BLaER1 (cell line): ENCODE results near the gene OSBPL8.

Experiments
- H3K27ac ChIP-seq: shearing (Covaris generic); formaldehyde crosslinking; 2 replicates; pipeline ENCODE4 v1.8.1; 2022
- H3K27me3 ChIP-seq: shearing (Covaris generic); formaldehyde crosslinking; 2 replicates; pipeline ENCODE4 v1.8.1; 2022
- H3K36me3 ChIP-seq: shearing (Covaris generic); formaldehyde crosslinking; 2 replicates; pipeline ENCODE4 v1.8.1; 2022
- H3K4me1 ChIP-seq: shearing (Covaris generic); formaldehyde crosslinking; 2 replicates; pipeline ENCODE4 v1.8.1; 2022
- H3K4me2 ChIP-seq: shearing (Covaris generic); formaldehyde crosslinking; 2 replicates; pipeline ENCODE4 v1.8.1; 2022
- H3K4me3 ChIP-seq: shearing (Covaris generic); formaldehyde crosslinking; 2 replicates; pipeline ENCODE4 v1.8.1; 2022
- H3K9ac ChIP-seq: shearing (Covaris generic); formaldehyde crosslinking; 2 replicates; pipeline ENCODE4 v1.8.1; 2022
- H3K9me3 ChIP-seq: shearing (Covaris generic); formaldehyde crosslinking; 2 replicates; pipeline ENCODE4 v1.8.1; 2022
- H4K20me1 ChIP-seq: shearing (Covaris generic); formaldehyde crosslinking; 2 replicates; pipeline ENCODE4 v1.8.1; 2022
- Cebpa-rat ChIP-seq: shearing (Covaris generic); IDR thresholded peaks from 2 replicates; pipeline ENCODE4 v1.8.1; 2022

The OSBPL8 gene, protein sequence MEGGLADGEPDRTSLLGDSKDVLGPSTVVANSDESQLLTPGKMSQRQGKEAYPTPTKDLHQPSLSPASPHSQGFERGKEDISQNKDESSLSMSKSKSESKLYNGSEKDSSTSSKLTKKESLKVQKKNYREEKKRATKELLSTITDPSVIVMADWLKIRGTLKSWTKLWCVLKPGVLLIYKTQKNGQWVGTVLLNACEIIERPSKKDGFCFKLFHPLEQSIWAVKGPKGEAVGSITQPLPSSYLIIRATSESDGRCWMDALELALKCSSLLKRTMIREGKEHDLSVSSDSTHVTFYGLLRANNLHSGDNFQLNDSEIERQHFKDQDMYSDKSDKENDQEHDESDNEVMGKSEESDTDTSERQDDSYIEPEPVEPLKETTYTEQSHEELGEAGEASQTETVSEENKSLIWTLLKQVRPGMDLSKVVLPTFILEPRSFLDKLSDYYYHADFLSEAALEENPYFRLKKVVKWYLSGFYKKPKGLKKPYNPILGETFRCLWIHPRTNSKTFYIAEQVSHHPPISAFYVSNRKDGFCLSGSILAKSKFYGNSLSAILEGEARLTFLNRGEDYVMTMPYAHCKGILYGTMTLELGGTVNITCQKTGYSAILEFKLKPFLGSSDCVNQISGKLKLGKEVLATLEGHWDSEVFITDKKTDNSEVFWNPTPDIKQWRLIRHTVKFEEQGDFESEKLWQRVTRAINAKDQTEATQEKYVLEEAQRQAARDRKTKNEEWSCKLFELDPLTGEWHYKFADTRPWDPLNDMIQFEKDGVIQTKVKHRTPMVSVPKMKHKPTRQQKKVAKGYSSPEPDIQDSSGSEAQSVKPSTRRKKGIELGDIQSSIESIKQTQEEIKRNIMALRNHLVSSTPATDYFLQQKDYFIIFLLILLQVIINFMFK

DNA sequence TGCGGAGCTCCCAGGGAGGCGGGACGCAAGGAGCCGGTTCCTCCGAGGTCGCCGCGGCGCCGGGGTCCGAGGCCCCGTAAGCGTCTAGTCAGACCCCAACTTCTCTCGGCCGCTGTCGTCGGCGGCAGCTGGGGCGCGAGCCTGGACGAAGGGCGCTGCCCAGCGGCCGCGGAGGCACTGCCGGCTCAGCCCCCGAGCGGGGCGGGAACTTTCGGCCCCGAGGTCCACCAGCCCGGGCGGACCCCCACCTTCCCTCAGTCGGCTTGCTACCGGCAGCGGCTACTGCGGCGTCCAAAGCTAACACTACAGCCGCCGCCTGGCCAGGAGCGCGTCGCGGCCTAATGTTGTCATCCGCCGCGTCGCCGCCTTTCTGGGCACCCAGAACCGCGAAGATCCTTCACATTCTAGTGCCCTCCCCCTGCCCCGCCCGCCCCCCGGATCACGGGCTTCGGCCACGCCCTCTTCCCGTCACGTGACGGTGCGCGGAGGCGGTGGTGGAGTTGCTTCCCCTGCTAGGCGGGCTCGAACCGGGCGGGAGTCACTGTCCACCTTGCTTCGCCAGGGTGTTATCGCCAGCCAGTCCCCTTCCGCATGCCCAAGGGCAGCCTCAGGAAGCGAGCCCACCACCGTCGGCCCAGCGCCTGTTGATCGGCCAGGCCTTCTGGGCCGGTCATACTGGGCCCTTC, at the start of gene OSBPL8:
TSS of gene OSBPL8 (minus strand) at position 372 of the 686 bp plus-strand sequence. CDS start 72,220 bp downstream, outside the sequence.
- Histone ChIP-seq H3K4me3 (peak within 1 kb of the TSS; percentile 99), H4K20me1 (peaks cover 42% of the 10 kb centered on the region), H3K4me1 (peaks cover 20% of the 10 kb centered on the region), H3K27me3 (no peaks in the 10 kb centered on the region), H3K27ac (peak within 1 kb of the TSS; percentile 84), H3K9me3 (no peaks in the 10 kb centered on the region), H3K4me2 (peak within 1 kb of the TSS; percentile 89), H3K36me3 (no peaks in the 10 kb centered on the region), H3K9ac (peak within 1 kb of the TSS; percentile 86)
- no peak for TF ChIP-seq Cebpa-rat

DNA sequence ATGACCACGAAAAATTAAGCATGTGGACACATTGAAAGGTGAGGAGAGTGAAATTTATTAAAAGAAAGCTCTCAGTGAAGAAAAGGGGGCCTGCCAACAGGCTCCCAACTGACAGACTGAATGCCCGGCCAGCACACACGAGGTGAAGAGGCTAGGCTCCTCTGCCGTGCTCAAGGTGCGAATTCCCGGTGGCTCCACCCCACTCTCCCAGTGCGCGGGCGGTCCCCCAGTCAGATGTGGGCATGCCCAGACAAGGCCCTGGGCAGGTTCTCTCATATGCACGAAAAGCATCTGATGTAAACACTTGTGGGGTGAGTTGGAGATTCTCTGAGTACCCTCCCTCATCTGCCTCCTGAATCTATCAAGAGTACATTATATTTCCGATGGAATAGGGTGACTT, 48.5 kb upstream of the OSBPL8 start:
- Histone ChIP-seq H3K4me1 (no peaks in the 10 kb centered on the region), H3K36me3 (no peaks in the 10 kb centered on the region), H3K4me3 (no peak overlapping the region), H3K9me3 (no peaks in the 10 kb centered on the region), H4K20me1 (no peaks in the 10 kb centered on the region), H3K4me2 (no peak overlapping the region), H3K9ac (no peak overlapping the region), H3K27ac (no peak overlapping the region), H3K27me3 (no peaks in the 10 kb centered on the region)
- TF ChIP-seq Cebpa-rat = no peak

DNA sequence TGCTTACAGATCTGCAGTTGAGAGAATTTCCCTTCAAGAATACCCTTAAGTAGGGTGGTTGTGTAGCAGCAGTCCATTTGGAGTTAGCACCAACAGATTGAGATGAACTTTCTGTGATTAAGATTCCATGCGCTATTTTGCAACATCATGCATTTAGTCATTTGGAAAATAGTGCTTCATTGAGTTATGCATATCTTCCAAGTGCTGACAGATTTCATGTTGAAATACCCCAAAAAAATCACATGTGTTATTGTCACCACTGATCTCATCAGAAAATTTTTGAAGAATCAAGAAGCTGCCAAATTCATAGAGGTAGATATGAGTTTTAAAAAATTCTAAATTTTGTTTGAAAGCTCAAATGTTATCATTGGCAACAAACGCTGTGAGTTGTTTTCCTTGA, 35.5 kb upstream of the OSBPL8 start:
- Histone ChIP-seq H3K27ac (no peak overlapping the region), H3K4me3 (no peak overlapping the region)

DNA sequence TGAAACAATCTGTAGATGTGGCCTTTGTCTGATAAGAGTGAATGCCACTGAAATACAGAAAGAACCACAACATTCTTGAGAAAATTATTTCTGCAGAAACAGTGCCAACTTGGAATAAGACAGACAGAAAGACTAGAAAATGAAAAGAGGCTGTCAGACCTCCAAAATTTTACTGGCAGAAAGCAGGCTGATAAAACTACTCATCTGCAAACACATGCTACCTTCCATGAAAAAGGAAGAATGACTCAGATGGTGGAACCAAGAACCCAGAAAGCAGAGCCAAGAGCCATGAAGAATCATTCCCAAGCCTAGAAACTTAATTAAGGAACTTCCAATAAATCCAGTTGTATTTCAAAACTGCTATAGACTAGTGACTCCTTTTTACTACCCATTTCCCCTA, 31.9 kb upstream of the OSBPL8 start:
- Histone ChIP-seq H3K9ac (no peak overlapping the region), H3K4me1 (no peaks in the 10 kb centered on the region), H3K4me3 (no peak overlapping the region), H3K4me2 (no peak overlapping the region), H3K36me3 (no peaks in the 10 kb centered on the region), H3K27ac (no peak overlapping the region), H3K27me3 (no peaks in the 10 kb centered on the region), H4K20me1 (no peaks in the 10 kb centered on the region), H3K9me3 (peaks cover 8% of the 10 kb centered on the region; the same call in 1 of the 2 replicates)
- no peak for TF ChIP-seq Cebpa-rat

More for the DNA sequence above, 35.5 kb upstream of the OSBPL8 start:
- H3K36me3 ChIP-seq = no peaks in the 10 kb centered on the region
- H3K4me2 ChIP-seq = no peak overlapping the region
- no peak for TF ChIP-seq Cebpa-rat
- no peak overlapping the region for H3K9ac ChIP-seq
- H4K20me1 ChIP-seq = no peaks in the 10 kb centered on the region
- no peaks in the 10 kb centered on the region for H3K4me1 ChIP-seq
- peaks cover 8% of the 10 kb centered on the region for H3K9me3 ChIP-seq
- no peaks in the 10 kb centered on the region for H3K27me3 ChIP-seq

DNA sequence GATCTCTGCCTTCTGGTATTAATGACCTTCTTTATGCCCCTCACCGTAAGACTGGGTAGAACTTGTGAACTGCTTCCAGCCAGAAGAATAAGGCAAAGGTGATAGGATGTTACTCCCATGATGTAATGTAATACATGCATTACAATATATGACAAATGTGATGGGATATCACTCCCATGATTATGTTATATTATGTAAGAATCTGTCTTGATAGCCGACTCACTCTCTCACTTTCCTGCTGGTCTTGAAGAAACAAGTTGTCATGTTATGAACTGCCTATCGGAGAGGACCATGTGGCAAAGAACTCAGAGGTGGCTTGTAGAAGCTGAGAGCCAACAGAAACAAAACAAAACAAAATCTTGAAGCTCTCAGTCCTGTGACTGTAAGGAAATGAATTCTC, 30.6 kb upstream of the OSBPL8 start:
- Histone ChIP-seq H3K27ac (no peak overlapping the region), H3K27me3 (no peaks in the 10 kb centered on the region), H3K4me1 (no peaks in the 10 kb centered on the region), H3K4me2 (no peak overlapping the region), H3K9me3 (peaks cover 8% of the 10 kb centered on the region; the same call in 1 of the 2 replicates), H3K4me3 (no peak overlapping the region), H3K36me3 (no peaks in the 10 kb centered on the region), H3K9ac (no peak overlapping the region), H4K20me1 (no peaks in the 10 kb centered on the region)
- no peak for TF ChIP-seq Cebpa-rat

DNA sequence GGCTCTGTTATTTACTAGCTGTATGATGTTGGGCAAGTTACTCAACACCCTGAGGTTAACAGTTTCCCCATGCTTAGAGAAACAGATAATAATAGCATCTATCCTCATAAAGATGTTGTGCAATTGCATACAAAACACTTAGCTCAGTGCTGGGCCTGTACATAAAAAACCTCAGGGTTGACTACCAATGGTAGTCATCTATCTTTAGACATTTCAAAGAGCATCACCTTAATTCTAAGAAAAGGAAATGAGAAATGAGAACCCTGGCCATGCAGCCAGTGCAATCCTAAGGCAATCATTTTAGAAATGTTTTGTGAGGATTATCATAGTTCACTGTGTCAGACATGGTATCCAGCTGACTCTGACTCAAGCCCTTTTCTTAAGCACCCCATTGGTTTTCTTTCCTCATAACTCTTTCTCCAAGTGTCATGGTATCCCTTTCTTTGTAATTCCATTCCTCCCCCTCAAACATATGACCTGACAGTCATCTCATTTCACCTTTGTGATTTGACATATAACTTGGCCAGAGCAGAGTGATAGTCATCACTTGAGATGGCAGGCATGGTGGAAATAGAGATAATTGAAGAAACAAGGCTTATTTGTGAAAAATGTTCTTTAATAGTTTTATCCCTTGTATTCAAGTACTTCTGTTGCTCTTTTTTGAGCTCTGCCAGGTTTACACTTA, 29.5 kb upstream of the OSBPL8 start:
- Histone ChIP-seq H3K27ac (no peak overlapping the region), H3K36me3 (no peaks in the 10 kb centered on the region), H3K9me3 (peaks cover 8% of the 10 kb centered on the region; the same call in 1 of the 2 replicates), H3K9ac (no peak overlapping the region), H3K4me1 (no peaks in the 10 kb centered on the region), H3K4me2 (no peak overlapping the region), H3K27me3 (no peaks in the 10 kb centered on the region), H4K20me1 (no peaks in the 10 kb centered on the region), H3K4me3 (no peak overlapping the region)
- no peak for TF ChIP-seq Cebpa-rat

DNA sequence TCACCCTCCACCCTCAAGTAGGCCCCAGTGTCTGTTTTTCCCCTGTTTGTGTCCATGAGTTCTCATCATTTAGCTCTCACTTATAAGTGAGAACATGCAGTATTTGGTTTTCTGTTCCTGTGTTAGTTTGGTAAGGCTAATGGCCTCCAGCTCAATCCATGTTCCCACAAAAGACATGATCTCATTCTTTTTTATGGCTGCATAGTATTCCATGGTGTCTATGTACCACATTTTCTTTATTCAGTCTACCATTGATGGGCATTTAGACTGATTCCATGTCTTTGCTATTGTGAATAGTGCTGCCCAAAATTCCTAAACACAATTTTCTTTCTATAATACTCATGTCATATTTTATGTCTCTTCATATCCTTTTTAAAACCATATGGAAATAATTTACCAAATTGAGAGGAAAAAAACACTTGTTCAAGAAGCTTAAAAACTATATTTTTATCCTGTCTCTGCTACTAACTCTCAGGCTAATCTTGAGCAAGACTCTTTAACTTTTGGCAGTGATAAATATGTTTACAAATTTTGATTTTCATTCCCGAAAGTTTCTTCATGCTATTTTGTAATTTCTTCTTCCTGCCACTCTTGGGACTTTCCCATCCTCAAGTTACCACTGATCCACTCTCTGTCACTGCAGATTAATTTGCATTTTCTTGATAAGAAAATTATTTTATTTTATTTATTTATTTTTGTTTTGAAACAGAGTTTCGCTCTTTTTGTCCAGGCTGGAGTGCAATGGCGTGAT, 28.0 kb upstream of the OSBPL8 start:
- H3K9ac ChIP-seq = no peak overlapping the region
- no peak overlapping the region for H3K4me3 ChIP-seq
- H3K27ac ChIP-seq = no peak overlapping the region
- no peak for TF ChIP-seq Cebpa-rat
- H3K36me3 ChIP-seq = no peaks in the 10 kb centered on the region
- H3K27me3 ChIP-seq = no peaks in the 10 kb centered on the region
- H3K4me2 ChIP-seq = no peak overlapping the region
- no peaks in the 10 kb centered on the region for H3K4me1 ChIP-seq
- peaks cover 5% of the 10 kb centered on the region; the same call in 1 of the 2 replicates for H3K9me3 ChIP-seq
- no peaks in the 10 kb centered on the region for H4K20me1 ChIP-seq

DNA sequence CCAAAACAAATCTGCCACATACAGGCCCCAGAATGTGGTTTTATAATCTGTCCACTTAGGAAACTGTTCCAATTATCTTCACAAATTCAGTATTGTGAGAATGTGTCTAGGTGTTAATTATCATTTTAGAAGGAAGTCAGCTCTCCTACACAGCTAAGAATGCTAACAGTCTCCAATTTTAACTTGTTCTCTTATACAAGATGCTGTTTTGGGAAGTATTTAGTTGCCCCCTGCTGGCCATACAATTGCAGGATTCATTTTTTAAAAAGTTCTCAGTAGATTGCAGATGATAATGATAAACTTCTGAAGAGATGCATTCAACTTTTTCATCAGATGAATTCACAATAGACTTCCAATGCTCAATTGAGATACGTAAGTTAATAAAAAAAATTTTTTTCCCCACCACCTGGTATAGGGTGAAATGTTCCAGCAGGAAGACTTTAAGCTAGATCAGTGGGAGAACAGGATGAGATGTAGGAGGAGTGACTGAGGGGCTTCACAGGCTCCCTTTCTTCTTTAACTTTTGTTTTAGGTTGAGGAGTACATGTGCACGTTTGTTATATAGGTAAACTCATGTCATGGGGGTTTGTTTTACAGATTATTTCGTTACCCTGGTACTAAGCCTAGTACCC, 27.3 kb upstream of the OSBPL8 start:
- no peaks in the 10 kb centered on the region for H4K20me1 ChIP-seq
- no peak overlapping the region for H3K9ac ChIP-seq
- no peaks in the 10 kb centered on the region for H3K4me1 ChIP-seq
- H3K36me3 ChIP-seq = no peaks in the 10 kb centered on the region
- H3K4me2 ChIP-seq = no peak overlapping the region
- H3K27ac ChIP-seq = no peak overlapping the region
- no peak for TF ChIP-seq Cebpa-rat
- H3K27me3 ChIP-seq = no peaks in the 10 kb centered on the region
- H3K9me3 ChIP-seq = no peaks in the 10 kb centered on the region
- H3K4me3 ChIP-seq = no peak overlapping the region
